ENCODE measurements around the gene EML1. TPM values are rescaled to one million over a fixed set of nuclear protein-coding genes. Genes with fewer than 3 reads are reported as not detected.

The EML1 gene
- total and polyA plus RNA-seq, 10 donors, result 1.8 to 15.5 (median 6.0) TPM

DNA sequence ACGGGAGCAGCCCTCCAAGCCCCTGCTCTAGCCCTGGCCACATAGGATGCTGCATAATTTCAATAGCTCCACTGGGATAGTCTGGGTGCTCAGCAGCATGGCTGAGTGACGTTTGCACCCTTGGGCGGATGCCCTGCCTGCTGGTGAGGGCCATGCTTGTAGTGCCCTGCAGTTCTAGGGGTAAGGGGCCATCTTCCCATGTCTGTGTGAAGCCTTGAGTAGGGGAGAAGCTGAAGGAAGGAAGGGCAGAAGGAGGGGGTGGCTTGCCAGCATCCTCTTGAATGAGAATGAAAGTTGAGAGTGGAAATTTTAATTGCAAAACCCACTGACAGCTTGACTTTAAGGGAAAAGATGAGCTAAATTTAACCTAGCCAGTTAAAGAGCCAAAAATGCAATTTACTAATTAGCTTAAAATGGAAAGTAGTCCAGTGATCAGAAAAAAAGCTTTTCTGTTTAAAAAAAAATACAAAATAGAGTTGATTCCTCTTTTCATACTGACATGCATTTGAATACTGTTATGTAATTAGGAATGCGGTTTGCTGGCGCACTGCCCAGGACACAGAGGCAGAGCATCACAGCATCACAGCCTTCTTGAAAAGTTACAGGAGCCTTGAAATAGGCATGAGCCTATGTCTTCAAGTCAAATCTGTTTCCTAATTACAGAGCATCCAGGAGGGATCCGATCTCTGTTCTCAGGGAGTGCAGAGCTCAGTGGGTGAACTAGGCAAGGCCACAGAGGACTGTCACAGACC, 18.5 kb upstream of the EML1 start:
- intact Hi-C loops (cut with DNase I; ENCODE audit: low total_unique reads), result no loop called here
- DNase-seq, result no peak
- Histone ChIP-seq H3K27ac (peak overlapping the region in 6 of 8 donors; percentile 17 to 47 (median 38)), H3K4me3 (no peak overlapping the region), H3K27me3 (replicated peaks in 1 of 7) (peaks cover 0 to 28% (median 0%) of the 10 kb centered on the region in 7 donors), H3K9me3 (peaks cover 0 to 16% (median 13%) of the 10 kb centered on the region in 8 donors), H3K36me3 (no peaks in the 10 kb centered on the region), H3K4me1 (peaks cover 0 to 13% (median 0%) of the 10 kb centered on the region in 6 donors)
- TF ChIP-seq POLR2AphosphoS5 (IDR thresholded peaks at IDR 0.05) (no peak), CTCF (IDR thresholded peaks at IDR 0.05 in 8 of 11, conservative IDR thresholded peaks at IDR 0.05 in 3 of 11) (no peak), POLR2A (IDR thresholded peaks at IDR 0.05) (no peak)
- 49 to 60% (median 54%) methylated on average over 6 of the region's 6 CpGs for WGBS, 5 donors

GRCh38 chr14:99775351-99775750, 17.9 kb upstream of the EML1 start:
- 84 to 93% (median 87%) methylated on average over 9 of the region's 9 CpGs for WGBS, 5 donors
- no peak for DNase-seq
- Histone ChIP-seq H3K4me3 (no peak overlapping the region), H3K27me3 (replicated peaks in 1 of 7) (peaks cover 0 to 28% (median 0%) of the 10 kb centered on the region in 7 donors), H3K27ac (peak overlapping the region in 5 of 8 donors; percentile 14 to 47 (median 17)), H3K4me1 (peaks cover 0 to 13% (median 0%) of the 10 kb centered on the region in 6 donors), H3K9me3 (peaks cover 0 to 22% (median 15%) of the 10 kb centered on the region in 8 donors), H3K36me3 (no peaks in the 10 kb centered on the region)
- intact Hi-C loops (cut with DNase I; ENCODE audit: low total_unique reads), result no loop called here
- no peak for TF ChIP-seq POLR2A (IDR thresholded peaks at IDR 0.05)
- no peak for TF ChIP-seq POLR2AphosphoS5 (IDR thresholded peaks at IDR 0.05)
- TF ChIP-seq CTCF (IDR thresholded peaks at IDR 0.05 in 8 of 11, conservative IDR thresholded peaks at IDR 0.05 in 3 of 11), result no peak

DNA sequence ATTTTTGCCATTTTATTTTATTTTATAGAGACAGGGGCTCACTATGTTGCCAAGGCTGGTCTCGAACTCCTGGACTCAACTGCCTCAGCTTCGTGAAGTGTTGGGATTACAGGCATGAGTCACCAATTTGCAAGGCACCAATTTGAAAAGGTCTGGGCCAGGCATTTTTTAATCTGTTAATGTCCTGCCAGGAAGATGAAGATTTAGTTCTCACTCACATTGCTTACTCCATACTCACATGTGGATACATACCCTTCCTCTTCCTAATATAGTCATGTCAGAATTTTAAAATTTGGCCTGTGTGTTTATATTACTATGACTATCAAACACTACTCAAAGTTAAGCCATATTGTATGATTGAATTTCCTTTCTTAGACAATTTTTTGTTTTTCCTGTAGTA, 15.3 kb upstream of the EML1 start:
- 77 to 96% (median 89%) methylated on average over 2 of the region's 2 CpGs for WGBS, 5 donors
- Histone ChIP-seq H3K36me3 (no peaks in the 10 kb centered on the region), H3K4me1 (peaks cover 0 to 13% (median 0%) of the 10 kb centered on the region in 6 donors), H3K9me3 (peaks cover 0 to 22% (median 15%) of the 10 kb centered on the region in 8 donors), H3K27ac (no peak overlapping the region), H3K27me3 (replicated peaks in 1 of 7) (peaks cover 0 to 28% (median 0%) of the 10 kb centered on the region in 7 donors), H3K4me3 (no peak overlapping the region)
- TF ChIP-seq POLR2AphosphoS5 (IDR thresholded peaks at IDR 0.05) (no peak), CTCF (IDR thresholded peaks at IDR 0.05 in 8 of 11, conservative IDR thresholded peaks at IDR 0.05 in 3 of 11) (no peak), POLR2A (IDR thresholded peaks at IDR 0.05) (no peak)
- intact Hi-C loops (cut with DNase I; ENCODE audit: low total_unique reads), result no loop called here
- no peak for DNase-seq

- H3K9me3 ChIP-seq, result peaks cover 0 to 22% (median 15%) of the 10 kb centered on the region in 8 donors
- TF ChIP-seq POLR2A (IDR thresholded peaks at IDR 0.05) (no peak), CTCF (IDR thresholded peaks at IDR 0.05 in 8 of 11, conservative IDR thresholded peaks at IDR 0.05 in 3 of 11) (no peak), POLR2AphosphoS5 (IDR thresholded peaks at IDR 0.05) (no peak)
- no peaks in the 10 kb centered on the region for H3K36me3 ChIP-seq
- intact Hi-C loops (cut with DNase I; ENCODE audit: low total_unique reads), result no loop called here
- H3K27me3 ChIP-seq (replicated peaks in 1 of 7), result peaks cover 0 to 14% (median 0%) of the 10 kb centered on the region in 7 donors
- H3K4me1 ChIP-seq, result peaks cover 0 to 2% (median 0%) of the 10 kb centered on the region in 6 donors
- no peak for DNase-seq
- no peak overlapping the region for H3K4me3 ChIP-seq
- no peak overlapping the region for H3K27ac ChIP-seq
- 80 to 100% (median 91%) methylated on average over 1 of the region's 1 CpG for WGBS, 5 donors
Measured at GRCh38 chr14:99779751-99780150, 13.5 kb upstream of the EML1 start.

Data from spleen (tissue), 11 donors.